ENCODE data around the gene SORCS2.

DNA sequence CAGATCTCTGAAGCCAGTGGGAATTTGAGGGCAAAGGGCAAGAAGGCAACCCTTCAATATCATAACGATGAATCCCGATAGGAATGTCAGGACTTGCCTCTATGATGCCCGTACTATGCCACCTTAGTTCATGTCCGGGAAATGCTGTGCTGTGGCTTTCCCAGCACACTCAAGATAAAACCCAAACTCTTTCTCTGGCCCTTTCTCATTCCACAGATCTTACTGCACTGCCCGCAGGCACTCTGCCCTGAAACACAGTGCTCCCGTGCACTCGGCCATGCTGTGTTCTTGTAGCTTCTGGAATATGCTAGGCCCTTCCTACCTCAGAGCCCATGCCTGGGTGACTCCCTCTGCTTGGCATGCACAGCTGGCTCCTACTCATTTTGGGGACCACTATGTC is 26.3 kb downstream of the SORCS2 start:
- TF ChIP-seq, protein P1, sequence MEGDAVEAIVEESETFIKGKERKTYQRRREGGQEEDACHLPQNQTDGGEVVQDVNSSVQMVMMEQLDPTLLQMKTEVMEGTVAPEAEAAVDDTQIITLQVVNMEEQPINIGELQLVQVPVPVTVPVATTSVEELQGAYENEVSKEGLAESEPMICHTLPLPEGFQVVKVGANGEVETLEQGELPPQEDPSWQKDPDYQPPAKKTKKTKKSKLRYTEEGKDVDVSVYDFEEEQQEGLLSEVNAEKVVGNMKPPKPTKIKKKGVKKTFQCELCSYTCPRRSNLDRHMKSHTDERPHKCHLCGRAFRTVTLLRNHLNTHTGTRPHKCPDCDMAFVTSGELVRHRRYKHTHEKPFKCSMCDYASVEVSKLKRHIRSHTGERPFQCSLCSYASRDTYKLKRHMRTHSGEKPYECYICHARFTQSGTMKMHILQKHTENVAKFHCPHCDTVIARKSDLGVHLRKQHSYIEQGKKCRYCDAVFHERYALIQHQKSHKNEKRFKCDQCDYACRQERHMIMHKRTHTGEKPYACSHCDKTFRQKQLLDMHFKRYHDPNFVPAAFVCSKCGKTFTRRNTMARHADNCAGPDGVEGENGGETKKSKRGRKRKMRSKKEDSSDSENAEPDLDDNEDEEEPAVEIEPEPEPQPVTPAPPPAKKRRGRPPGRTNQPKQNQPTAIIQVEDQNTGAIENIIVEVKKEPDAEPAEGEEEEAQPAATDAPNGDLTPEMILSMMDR (conservative IDR thresholded peaks at IDR 0.05; ENCODE audit: low read length): no peak
- TF ChIP-seq EZH2phosphoT487 (IDR thresholded peaks at IDR 0.05; ENCODE audit: borderline replicate concordance, low read depth, low read length): no peak

Measured in OCI-LY7 (cell line).